Stimulated activated CD4-positive, alpha-beta T cell treated with anti-CD3 and anti-CD28 coated beads, Interleukin-12 subunit alpha, Interleukin-12 subunit beta, amount 100 ng/mL, for 48 hours (primary cell): ENCODE data around the gene TBC1D22A.

ENCODE experiments used
- DNase-seq, 3 donors: peaks; one replicate each; pipeline ENCODE4 v3.0.0-alpha.2; 2020; ENCODE audit warnings: low read depth in 2 of 3, low spot score in 1 of 3

The TBC1D22A gene

DNA sequence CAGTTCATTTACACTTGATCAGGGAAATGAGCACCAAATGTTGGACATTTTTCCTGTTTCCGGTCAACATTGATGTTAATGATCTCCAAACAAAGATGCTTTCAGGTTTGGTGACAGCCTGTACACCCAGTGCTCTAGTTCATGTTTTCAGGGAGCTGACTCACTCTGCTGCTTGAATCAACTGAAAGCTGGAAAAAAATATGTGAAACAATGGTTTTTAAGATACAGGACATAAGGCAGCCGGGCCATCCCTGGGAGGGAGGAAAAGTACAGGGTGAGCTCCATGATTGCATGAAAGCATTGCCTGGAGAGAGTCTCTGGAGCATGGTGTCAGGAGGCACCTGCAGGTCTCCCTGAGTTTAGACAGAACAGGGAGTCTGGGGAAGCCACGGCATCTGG lies 259.6 kb downstream of the TBC1D22A start:
- DNase-seq: no peak

DNA sequence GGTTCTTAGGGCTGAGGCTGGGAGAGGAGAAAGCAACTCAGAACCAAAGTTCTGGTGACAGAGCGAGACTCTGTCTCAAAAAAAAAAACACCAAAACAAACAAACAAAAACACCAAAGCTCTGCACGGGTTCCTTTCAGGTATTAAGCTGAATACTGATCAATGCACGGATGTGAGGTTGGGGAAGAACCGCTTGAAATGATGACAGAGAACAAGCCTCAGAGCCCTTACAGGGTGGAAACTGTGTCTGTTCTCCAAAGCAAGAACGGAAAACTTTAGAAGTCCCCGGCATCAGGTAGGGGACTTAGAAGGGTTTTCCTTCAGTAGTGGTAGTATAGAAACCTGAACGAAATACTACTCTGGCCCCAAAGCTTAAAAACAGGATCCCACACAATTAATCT lies 260.0 kb downstream of the TBC1D22A start:
- DNase-seq: no peak

- DNase-seq: no peak
Observed at GRCh38 chr22:47023871-47024270, 261.4 kb downstream of the TBC1D22A start.

DNA sequence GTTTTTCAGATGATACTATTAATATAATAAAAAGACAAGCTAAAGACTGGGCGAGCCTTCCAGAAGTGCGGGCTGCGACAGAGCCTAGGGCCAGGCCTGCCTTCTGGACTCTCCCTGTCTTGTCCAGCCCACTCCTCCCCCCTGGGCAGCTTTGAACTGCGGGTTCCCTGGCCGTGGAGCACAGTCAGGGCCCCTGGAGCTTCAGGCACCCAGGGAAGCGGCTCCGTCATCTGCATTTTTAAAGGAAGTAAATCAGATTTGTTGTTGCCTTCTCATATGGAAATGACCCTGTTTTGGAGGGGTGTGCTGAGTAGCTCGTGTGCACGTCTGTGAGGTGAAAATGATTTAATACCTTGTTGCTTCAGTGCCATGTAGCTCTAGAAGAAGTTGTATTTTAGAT lies 265.3 kb downstream of the TBC1D22A start:
- DNase-seq: no peak

GRCh38 chr22:47029244-47030074 lies 267.0 kb downstream of the TBC1D22A start:
- no peak for DNase-seq

- DNase-seq: no peak
Observed at GRCh38 chr22:47030143-47030661, 267.8 kb downstream of the TBC1D22A start.

GRCh38 chr22:47030881-47031627 lies 268.6 kb downstream of the TBC1D22A start:
- no peak for DNase-seq

GRCh38 chr22:47031628-47031915 lies 269.1 kb downstream of the TBC1D22A start:
- DNase-seq: no peak

GRCh38 chr22:47032091-47032943 lies 269.9 kb downstream of the TBC1D22A start:
- no peak for DNase-seq

DNA sequence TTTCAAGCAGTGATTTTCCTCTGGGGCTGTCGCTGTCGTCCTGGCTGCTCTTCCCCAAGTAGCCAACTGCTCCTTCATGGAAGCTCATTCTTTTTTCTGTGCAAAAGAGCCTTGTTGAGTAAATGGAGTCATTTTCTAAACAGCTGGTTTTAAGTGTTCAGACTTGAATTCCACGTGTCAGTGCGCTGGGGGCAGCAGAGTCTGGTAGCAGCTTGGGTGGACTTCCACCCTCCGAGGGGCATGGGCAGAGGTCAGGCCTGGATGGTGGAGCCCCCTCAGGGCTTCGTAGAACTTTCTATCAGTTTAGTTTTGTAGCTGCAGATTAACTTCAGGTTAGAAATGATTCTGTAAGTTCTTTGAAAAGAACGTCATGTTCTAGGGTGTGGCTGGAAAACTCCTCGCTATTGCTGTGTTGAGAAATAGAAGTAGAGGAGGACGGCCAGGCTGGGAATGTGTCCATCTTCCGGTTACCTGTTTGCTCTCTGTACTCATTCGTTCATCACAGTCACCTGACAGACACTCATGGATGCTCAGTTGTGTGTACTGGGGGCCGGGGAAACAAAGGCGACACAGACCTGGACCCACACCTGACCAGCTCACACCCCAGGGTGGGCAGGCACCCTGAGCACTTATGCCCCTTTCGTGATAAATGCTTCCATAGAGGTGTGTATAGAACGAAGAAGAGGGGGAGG lies 270.7 kb downstream of the TBC1D22A start:
- no peak for DNase-seq

- no peak for DNase-seq
Observed at GRCh38 chr22:47033648-47034000, 271.2 kb downstream of the TBC1D22A start.

DNA sequence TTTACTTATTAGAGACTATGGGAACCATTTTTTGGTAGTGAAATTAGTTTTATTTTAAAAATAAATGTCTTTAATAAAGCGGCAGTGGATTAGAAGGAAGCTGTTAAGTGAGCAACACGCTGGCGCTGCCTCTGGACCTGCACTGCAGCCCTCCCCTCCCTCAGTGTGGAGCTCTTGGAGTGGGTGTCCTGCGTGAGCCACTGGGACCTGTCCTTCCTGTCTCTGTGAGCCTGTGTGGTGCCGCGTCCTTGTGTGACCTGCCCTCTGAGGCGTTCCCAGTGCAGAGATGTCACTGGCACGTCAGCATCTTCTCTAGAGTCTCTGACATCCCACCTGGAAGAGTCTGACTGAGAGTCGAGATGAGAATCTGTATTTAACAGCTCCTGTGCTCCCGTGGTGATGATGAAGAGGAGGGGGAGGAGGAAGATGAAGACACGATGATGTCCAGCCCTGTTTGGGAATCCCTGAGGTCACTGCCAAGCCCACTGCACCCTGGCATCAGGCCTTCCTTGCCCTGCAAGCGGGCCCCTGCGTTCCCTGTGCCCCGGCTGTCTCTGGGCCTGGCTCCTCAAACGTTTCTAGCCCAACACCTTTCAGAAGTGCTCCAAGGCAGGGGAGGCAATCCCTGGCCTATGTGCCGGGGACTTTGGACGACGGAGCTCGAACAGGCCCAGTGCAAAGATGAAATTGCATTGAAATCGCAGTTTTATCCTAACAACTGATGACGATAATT lies 271.8 kb downstream of the TBC1D22A start:
- DNase-seq: no peak

GRCh38 chr22:47034905-47035419 lies 272.5 kb downstream of the TBC1D22A start:
- no peak for DNase-seq

DNA sequence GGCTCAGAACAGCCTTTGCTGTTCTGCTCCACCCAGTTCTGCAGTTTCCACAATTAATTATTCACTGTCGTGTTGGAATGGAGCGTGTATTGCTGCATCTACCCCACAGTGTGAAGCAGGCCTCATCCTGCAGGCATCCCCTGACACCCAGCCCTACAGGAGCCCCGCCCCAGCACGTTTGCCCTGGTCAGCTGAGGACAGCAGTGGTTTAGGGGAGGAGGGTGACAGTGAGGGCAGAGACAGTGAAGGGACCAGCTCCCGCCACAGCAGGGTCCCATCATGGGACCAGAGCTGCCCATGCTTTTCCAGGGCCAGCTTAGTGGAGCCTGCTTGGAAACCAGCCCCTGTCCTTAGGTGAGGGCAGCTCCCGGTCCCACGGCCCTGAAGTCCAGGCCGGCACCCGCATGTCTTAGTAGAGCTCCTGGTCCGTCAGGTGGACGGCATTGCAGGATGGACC lies 273.0 kb downstream of the TBC1D22A start:
- no peak for DNase-seq

GRCh38 chr22:47036352-47036751 lies 273.9 kb downstream of the TBC1D22A start:
- no peak for DNase-seq

- DNase-seq: no peak
Observed at GRCh38 chr22:47036936-47037485, 274.6 kb downstream of the TBC1D22A start.

DNA sequence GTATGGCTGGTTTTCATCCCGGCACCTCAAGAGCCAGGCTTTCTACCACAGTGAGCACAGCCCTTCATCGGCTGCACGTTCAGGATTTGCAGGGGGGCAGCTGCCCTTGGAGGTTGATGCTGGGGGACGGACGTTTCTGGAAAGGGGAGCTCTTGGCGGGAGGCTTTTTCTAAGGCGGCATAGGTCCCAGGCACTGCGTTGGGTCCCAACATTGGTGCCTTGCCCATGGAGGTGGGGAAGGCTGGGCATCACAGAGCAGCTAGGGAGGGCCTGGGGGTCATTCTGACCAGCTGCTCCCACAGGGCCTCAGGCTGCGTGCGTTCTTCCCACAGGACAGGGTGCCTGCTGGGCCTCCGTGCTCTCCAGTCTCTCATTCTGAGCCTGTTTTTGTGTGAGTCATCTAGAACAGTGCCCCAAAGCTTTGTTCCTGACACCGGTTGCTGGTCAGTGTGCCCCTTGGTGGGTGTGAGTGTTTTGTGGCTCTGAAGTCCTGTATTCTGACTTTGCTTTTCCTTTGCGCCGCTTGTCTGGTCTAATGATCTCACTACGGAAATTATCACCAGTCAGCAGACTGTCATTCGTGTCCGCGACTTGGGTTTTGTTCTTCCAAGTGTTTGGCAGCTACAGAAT lies 275.9 kb downstream of the TBC1D22A start:
- DNase-seq: no peak

DNA sequence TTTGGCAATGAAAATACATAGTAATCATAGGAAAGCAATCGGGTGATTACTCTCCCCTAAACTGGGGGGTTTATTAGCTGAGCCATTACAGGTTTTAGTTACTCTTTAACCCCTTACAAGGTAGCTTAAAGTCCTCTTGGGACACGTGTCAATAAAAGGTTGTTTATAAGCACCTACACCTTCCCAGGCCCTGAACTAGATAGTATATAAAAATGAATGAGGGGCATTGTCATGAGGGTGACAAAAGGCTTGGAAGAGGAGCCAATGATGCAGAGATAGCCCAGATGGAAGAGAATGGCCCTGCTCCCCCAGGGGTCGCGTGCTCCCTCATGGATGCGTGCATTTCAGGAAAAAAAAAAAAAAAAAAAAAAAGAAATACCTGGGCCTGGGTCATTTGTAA lies 276.9 kb downstream of the TBC1D22A start:
- DNase-seq: no peak
